Esophagus muscularis mucosa (tissue), 4 donors: Measurements from ENCODE around the gene SMAP1. TPM values are rescaled to one million over a fixed set of nuclear protein-coding genes. Genes with fewer than 3 reads are reported as not detected.

Source experiments
- DNase-seq: peaks from one replicate; pipeline ENCODE4 v3.0.0-alpha.2; 2017; ENCODE audit errors: extremely low spot score
- H3K27ac ChIP-seq, 4 donors: fragments of 200-600 bp; sonication (generic); replicated peaks in 1 of 4; 1 replicate in 3 of 4; 2 replicates in 1 of 4; pipeline ENCODE4 v1.5.1; 2016 to 2019; ENCODE audit warnings: mild to moderate bottlenecking in 1 of 4
- H3K27me3 ChIP-seq, 4 donors: fragments of 200-600 bp; sonication (generic); one replicate each; pipeline versions ENCODE4 v1.5.1 to v1.6.0; 2016 to 2019
- H3K36me3 ChIP-seq, 4 donors: fragments of 200-600 bp; sonication (generic); one replicate each; pipeline ENCODE4 v1.5.1; 2016 to 2019
- H3K4me1 ChIP-seq, 4 donors: fragments of 200-600 bp; sonication (generic); one replicate each; pipeline ENCODE4 v1.5.1; 2016 to 2019
- H3K4me3 ChIP-seq, 4 donors: fragments of 200-600 bp; sonication (generic); 1 replicate in 2 of 4; 2 replicates in 2 of 4; pipeline ENCODE4 v1.5.1; 2016 to 2019; ENCODE audit warnings: mild to moderate bottlenecking in 4 of 4, moderate library complexity in 1 of 4
- H3K9me3 ChIP-seq, 4 donors: fragments of 200-600 bp; sonication (generic); 1 replicate in 3 of 4; 2 replicates in 1 of 4; pipeline ENCODE4 v1.5.1; 2016 to 2019
- EP300 ChIP-seq: sonication (generic); formaldehyde crosslinking; IDR thresholded peaks from one replicate; pipeline ENCODE4 v1.6.1; 2017; ENCODE audit warnings: antibody characterized with exemption
- POLR2A ChIP-seq: fragments of 450-650 bp; IDR thresholded peaks from one replicate; pipeline ENCODE4 v1.6.1; 2017; ENCODE audit warnings: antibody characterized with exemption, moderate library complexity, mild to moderate bottlenecking, low read depth
- POLR2AphosphoS5 ChIP-seq, 2 donors: sonication (generic); formaldehyde crosslinking; IDR thresholded peaks; one replicate each; pipeline ENCODE4 v1.6.1; 2017; ENCODE audit warnings: antibody characterized with exemption in 2 of 2
- WGBS: methylation state at CpG from one replicate; pipeline ENCODE4 v1.1.5; 2018; 5-methylcytosine and 5-hydroxymethylcytosine counted together
- intact Hi-C: fragments of 100-400 bp; cut with DNase I; formaldehyde crosslinking; loops from one replicate; pipeline ENCODE4 v1.15.1; 2023
- total RNA-seq, 4 donors: library from RNA; depleted of rRNA; stranded (reverse); fragments of >200 nt; gene quantifications; one replicate each; pipeline versions ENCODE4 v1.1.0 to v1.2.1, GENCODE V29; 2016
- TF ChIP-seq, protein P1 (sequence below), 3 experiments: fragments of 200-600 bp in 2 of 3; fragments of 450-650 bp in 1 of 3; sonication (generic) in 2 of 3; IDR thresholded peaks; one replicate each; pipeline ENCODE4 v1.5.1; 2017 to 2019; ENCODE audit warnings: antibody characterized with exemption in 3 of 3, mild to moderate bottlenecking in 2 of 3, moderate library complexity in 1 of 3

Gene SMAP1
- 10 to 100 TPM; 23.7 to 33.1 (median 29.5) TPM for total RNA-seq

DNA sequence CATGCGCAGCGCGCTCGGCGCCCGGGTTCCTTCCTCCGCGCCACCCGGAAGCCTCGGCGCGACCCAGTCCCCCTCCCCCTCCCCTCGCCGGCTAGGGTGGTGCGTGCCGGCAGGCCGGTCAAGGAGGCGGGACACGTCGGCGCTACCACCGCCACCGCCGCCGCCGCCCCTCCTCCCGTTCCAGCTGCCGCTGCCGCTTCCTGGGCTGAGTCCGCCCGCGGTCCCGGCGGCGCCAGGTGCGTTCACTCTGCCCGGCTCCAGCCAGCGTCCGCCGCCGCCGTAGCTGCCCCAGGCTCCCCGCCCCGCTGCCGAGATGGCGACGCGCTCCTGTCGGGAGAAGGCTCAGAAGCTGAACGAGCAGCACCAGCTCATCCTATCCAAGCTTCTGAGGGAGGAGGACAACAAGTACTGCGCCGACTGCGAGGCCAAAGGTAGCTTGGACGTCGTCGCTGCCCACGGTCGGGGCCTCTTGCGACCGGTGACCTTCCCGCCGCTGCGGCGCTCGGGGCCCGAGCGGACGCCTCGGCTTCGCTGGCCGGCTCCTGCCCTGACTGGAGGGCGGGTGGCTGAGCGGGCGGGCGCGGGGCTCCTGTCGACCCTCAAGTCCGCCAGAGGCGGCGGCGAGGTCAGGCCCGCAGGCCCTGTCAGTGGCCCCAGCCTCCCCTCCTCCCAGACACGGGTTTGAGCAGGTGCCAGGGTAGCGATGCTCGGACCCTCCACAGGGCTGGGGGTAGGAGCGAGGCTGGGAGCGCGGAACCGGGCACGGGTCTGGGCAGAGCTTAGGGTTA, at the start of gene SMAP1:
Gene SMAP1 (plus strand): TSS at position 173 of the 788 bp plus-strand sequence. CDS start 141 bp downstream, at position 314.
- no peaks in the 10 kb centered on the region for H3K9me3 ChIP-seq

DNA sequence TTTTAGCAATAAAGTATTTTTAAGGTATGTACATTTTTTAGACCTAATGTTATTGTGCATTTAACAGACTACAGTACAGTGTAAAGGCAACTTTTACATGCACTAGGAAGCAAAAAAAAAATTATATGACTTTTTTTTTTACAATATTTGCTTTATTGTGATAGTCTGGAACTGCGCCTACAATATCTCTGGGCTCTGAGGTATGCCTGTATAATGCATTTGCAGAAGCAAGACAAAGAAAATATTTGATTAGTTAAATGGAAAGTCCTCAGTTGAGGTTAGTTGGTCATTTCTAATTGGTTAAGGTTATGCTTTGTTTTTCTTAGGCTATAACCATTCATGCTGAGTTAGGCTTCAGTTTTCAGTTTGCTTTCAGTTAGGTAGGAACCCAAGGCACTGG, 46.9 kb upstream of the SMAP1 start:
- H3K27ac ChIP-seq: no peak overlapping the region
- H3K9me3 ChIP-seq: no peaks in the 10 kb centered on the region
- intact Hi-C loops: no loop called here
- H3K4me3 ChIP-seq: no peak overlapping the region
- no peaks in the 10 kb centered on the region for H3K27me3 ChIP-seq
- no peak for DNase-seq
- no peak for TF ChIP-seq EP300
- TF ChIP-seq POLR2A: no peak
- TF ChIP-seq POLR2AphosphoS5 (IDR thresholded peaks at IDR 0.05): no peak
- TF ChIP-seq, protein P1, sequence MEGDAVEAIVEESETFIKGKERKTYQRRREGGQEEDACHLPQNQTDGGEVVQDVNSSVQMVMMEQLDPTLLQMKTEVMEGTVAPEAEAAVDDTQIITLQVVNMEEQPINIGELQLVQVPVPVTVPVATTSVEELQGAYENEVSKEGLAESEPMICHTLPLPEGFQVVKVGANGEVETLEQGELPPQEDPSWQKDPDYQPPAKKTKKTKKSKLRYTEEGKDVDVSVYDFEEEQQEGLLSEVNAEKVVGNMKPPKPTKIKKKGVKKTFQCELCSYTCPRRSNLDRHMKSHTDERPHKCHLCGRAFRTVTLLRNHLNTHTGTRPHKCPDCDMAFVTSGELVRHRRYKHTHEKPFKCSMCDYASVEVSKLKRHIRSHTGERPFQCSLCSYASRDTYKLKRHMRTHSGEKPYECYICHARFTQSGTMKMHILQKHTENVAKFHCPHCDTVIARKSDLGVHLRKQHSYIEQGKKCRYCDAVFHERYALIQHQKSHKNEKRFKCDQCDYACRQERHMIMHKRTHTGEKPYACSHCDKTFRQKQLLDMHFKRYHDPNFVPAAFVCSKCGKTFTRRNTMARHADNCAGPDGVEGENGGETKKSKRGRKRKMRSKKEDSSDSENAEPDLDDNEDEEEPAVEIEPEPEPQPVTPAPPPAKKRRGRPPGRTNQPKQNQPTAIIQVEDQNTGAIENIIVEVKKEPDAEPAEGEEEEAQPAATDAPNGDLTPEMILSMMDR (IDR thresholded peaks at IDR 0.05): no peak
- H3K4me1 ChIP-seq: no peaks in the 10 kb centered on the region
- no peaks in the 10 kb centered on the region for H3K36me3 ChIP-seq
- WGBS: 93% methylated on average over 1 of the region's 1 CpG

More for the DNA sequence above, at the start of gene SMAP1:
- H3K36me3 ChIP-seq: no peaks in the 10 kb centered on the region
- intact Hi-C loops: loop anchor here (5.0 to 10.0 kb wide), 2 partner anchors 101 to 253 kb away; partner anchors contain the start of genes FAM135A and SDHAF4
- peaks cover 13 to 35% (median 25%) of the 10 kb centered on the region in 4 donors for H3K4me1 ChIP-seq
- no peaks in the 10 kb centered on the region for H3K27me3 ChIP-seq
- no CpG with 5 or more reads among the region's 90 CpGs for WGBS
- peak within 1 kb of the TSS; percentile 89 to 96 (median 93) for H3K4me3 ChIP-seq
- peak; percentile 97 for DNase-seq
- H3K27ac ChIP-seq: peak within 1 kb of the TSS; percentile 92 to 94 (median 94)
- TF ChIP-seq, protein P1 (IDR thresholded peaks at IDR 0.05): peak in 2 of 3 experiments; percentile 11 to 25
- TF ChIP-seq EP300: no peak
- peak; percentile 84 to 86 for TF ChIP-seq POLR2AphosphoS5 (IDR thresholded peaks at IDR 0.05)
- peak; percentile 59 for TF ChIP-seq POLR2A

DNA sequence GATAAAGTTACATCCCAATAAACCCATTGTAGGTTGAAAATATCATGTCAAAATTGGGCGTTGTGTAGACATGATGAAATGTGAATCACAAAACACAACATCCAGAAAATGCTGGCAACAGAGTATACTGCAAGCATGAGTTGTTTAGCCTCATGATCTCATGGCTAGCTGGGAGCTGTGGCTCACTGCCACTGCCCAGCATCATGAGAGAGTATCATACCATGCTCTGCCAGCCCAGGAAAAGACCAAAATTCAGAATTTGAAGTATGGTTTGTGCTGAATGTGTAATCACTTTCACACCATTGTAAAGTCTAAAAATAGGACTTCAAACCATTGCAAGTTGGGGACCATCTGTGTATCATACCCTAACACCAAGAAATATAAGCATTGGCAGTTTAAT, 45.2 kb upstream of the SMAP1 start:
- H3K36me3 ChIP-seq: no peaks in the 10 kb centered on the region
- no peaks in the 10 kb centered on the region for H3K4me1 ChIP-seq
- H3K27ac ChIP-seq: no peak overlapping the region
- TF ChIP-seq EP300: no peak
- TF ChIP-seq POLR2A: no peak
- TF ChIP-seq, protein P1 (IDR thresholded peaks at IDR 0.05): no peak
- TF ChIP-seq POLR2AphosphoS5 (IDR thresholded peaks at IDR 0.05): no peak
- H3K4me3 ChIP-seq: no peak overlapping the region
- H3K9me3 ChIP-seq: no peaks in the 10 kb centered on the region
- 60% methylated on average over 1 of the region's 1 CpG for WGBS
- intact Hi-C loops: no loop called here
- DNase-seq: no peak
- no peaks in the 10 kb centered on the region for H3K27me3 ChIP-seq

DNA sequence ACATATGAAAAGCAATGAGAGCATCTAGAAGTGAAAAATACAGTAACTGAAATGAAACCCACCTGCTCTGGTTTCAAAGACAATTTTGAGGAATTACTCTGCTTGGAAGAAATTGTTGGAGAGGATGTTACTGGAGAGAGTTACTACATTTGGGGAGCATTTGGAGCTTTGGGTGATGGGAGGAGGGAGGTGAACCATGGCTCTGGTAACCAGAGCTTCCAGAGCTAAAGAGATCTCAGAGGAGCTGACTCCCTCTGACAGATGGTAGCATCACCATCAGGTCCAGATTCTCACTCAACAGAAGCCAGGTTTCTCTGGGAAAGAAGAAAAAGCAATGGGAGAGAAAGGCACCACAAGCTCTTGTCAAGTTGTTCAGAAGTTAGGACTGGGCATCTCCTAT, 42.2 kb upstream of the SMAP1 start:
- Histone ChIP-seq H3K27ac (no peak overlapping the region), H3K4me1 (no peaks in the 10 kb centered on the region), H3K4me3 (no peak overlapping the region), H3K9me3 (no peaks in the 10 kb centered on the region), H3K27me3 (peaks cover 0 to 4% (median 0%) of the 10 kb centered on the region in 4 donors), H3K36me3 (no peaks in the 10 kb centered on the region)
- DNase-seq: no peak
- intact Hi-C loops: no loop called here
- TF ChIP-seq, protein P1 (IDR thresholded peaks at IDR 0.05): no peak
- TF ChIP-seq EP300 (no peak), POLR2A (no peak), POLR2AphosphoS5 (IDR thresholded peaks at IDR 0.05) (no peak)
